ENCODE data around the gene MAP7D1.
A peak's percentile ranks its signal among the peaks of the same experiment; 100 is the strongest.
"Not testable (repeated sequence)": the region's sequence is repeated elsewhere in the genome, so short reads cannot be mapped to it uniquely, and the experiment has no call there.

MAP7D1 gene

GRCh38 chr1:36151845-36152203 lies 4.1 kb upstream of the MAP7D1 start:
- DNase-seq, result peak; percentile 61
- no peak for ATAC-seq

GRCh38 chr1:36153476-36153875 lies 2.5 kb upstream of the MAP7D1 start:
- no peak for DNase-seq
- no peak for ATAC-seq

GRCh38 chr1:36154335-36154734 lies 1.6 kb upstream of the MAP7D1 start:
- ATAC-seq (no peak), DNase-seq (no peak)

GRCh38 chr1:36154765-36155407 lies 1.1 kb upstream of the MAP7D1 start:
- no peak for DNase-seq
- ATAC-seq, result no peak

GRCh38 chr1:36156329-36157114 lies 562 bp downstream of the MAP7D1 start:
- ATAC-seq (peak; percentile 9), DNase-seq (peak; percentile 75)

GRCh38 chr1:36157115-36157903 lies 1.3 kb downstream of the MAP7D1 start:
- DNase-seq (peak; percentile 35), ATAC-seq (no peak)

- no peak for DNase-seq
- no peak for ATAC-seq
Observed at GRCh38 chr1:36157973-36158826, 2.2 kb downstream of the MAP7D1 start.

- ATAC-seq, DNase-seq: not testable (repeated sequence)
Observed at GRCh38 chr1:36158827-36159252, 2.9 kb downstream of the MAP7D1 start.

GRCh38 chr1:36159614-36160387 lies 3.8 kb downstream of the MAP7D1 start:
- ATAC-seq (no peak), DNase-seq (no peak)

- DNase-seq, result no peak
- peak; percentile 0 for ATAC-seq
Observed at GRCh38 chr1:36160388-36160948, 4.5 kb downstream of the MAP7D1 start.

- ATAC-seq (peak; percentile 64), DNase-seq (peak; percentile 79)
Observed at GRCh38 chr1:36160949-36161485, 5.1 kb downstream of the MAP7D1 start.

- ATAC-seq, result peak; percentile 11
Observed at GRCh38 chr1:36161641-36162531, 5.9 kb downstream of the MAP7D1 start.

GRCh38 chr1:36162680-36163239 lies 6.8 kb downstream of the MAP7D1 start:
- DNase-seq (no peak), ATAC-seq (no peak)

More at GRCh38 chr1:36161641-36162531, 5.9 kb downstream of the MAP7D1 start:
- peak; percentile 37 for DNase-seq

GRCh38 chr1:36163426-36163825 lies 7.5 kb downstream of the MAP7D1 start:
- DNase-seq (no peak), ATAC-seq (no peak)

GRCh38 chr1:36164361-36164760 lies 8.4 kb downstream of the MAP7D1 start:
- ATAC-seq, result no peak

GRCh38 chr1:36165145-36165544 lies 9.2 kb downstream of the MAP7D1 start:
- no peak for ATAC-seq

More at GRCh38 chr1:36164361-36164760, 8.4 kb downstream of the MAP7D1 start:
- no peak for DNase-seq

GRCh38 chr1:36166136-36166535 lies 10.2 kb downstream of the MAP7D1 start:
- no peak for DNase-seq

More at GRCh38 chr1:36165145-36165544, 9.2 kb downstream of the MAP7D1 start:
- DNase-seq, result no peak

GRCh38 chr1:36166938-36167905 lies 11.3 kb downstream of the MAP7D1 start:
- ATAC-seq (no peak), DNase-seq (no peak)

More at GRCh38 chr1:36166136-36166535, 10.2 kb downstream of the MAP7D1 start:
- ATAC-seq, result no peak

Data from stimulated activated naive CD8-positive, alpha-beta T cell treated with anti-CD3 and anti-CD28 coated beads, Interleukin-15, Interleukin-2, amounts not matched to agents 100 U/mL and 50 U/mL, for 24 hours (primary cell).